ENCODE results near the gene FBXW5.

Gene FBXW5

DNA sequence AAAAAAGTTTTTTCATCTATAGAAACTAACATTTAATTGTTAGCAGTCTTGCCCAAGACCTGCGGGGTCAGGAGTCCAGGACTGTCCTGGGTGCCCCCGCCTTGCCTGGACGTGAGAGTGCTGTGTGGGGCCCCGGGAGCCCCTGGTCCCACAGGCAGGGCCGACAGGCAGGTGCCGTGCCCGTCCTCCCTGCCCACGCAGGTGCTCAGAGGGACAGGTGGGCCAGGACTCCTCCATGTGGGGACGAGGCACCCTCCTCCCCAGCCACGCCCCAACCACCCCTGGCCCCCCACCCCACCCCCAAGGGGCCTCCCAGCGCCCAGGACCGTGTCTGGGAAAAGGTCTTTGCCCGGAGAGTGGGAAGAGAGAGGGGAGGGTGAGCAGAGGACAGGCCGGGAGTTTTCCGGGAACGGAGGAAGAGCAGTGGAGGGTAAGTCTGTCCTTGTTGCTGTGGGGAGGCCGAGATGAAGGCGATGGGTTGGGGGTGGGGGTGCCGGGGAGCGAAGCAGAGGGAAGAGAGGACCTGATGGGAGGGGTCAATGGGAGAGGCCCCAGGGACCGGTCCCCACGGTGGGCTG lies 4.8 kb upstream of the FBXW5 start:
- no peak for DNase-seq

DNA sequence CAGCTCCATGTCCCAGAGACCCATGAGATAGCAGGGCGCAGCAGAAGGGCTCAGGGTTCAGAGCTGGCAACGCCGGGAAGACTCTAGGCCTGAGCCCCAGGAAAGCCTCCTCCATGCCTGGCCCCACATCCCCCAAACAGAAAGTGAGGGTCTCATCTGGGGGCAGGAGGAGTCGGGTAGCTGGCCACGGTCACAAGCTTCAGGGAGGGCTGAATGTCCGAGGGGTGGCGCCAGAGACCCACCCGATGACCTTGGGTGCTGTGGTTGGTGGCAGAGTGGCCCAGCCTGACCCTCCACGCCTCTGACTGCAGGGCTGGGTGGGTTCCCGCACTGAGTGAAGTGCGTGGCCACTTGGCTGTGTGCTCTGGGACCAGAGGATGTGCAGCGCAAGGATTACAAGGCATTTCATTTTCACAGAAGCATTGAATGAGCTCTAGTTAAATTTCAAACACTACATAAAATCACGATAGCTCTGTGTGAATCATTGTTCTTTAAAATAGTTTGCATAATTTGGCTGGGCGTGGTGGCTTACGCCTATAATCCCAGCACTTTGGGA lies 3.5 kb upstream of the FBXW5 start:
- peak; percentile 29 for DNase-seq

DNA sequence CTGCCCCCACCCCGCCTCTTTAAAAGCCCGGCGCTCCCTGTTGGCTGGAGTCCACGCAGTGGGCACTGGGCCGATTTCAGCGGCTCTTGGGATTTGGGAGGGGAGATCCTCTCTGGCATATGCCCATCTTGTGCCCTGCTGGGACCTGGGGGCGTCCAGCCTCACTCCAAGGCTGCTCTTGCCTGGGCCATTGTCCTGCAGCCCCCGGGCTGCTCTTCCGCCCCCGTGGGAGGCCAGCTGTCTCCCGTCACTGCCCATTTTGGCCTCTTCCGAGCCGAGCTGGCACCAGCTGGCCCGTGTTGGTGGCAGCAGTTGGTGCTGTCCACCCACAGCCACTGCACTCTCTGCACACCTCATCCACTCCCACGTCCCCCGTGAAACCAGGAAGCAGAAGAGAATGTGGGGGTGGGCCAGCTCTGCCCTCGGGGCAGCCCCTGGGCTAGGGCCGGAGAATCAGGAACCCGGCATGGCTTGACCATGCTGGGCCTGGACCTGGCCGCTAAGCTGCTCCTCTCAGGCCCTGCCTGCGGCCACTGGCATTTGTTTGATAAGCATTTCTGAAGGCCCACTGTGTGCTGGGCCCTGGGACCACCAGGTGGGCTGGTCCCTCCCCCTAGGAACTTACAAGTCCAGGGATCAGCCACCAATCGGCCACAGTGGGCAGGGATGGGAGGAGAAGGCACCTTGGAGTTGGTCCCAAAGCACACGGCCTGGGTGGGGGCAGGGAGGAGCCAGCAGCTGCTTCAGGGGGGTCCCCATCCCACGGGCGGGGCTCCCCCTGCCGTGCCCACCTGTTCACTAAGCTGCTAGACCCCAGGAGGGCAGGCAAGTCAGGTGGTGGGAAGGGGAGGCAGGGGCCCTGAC lies 2.7 kb upstream of the FBXW5 start:
- no peak for DNase-seq

DNA sequence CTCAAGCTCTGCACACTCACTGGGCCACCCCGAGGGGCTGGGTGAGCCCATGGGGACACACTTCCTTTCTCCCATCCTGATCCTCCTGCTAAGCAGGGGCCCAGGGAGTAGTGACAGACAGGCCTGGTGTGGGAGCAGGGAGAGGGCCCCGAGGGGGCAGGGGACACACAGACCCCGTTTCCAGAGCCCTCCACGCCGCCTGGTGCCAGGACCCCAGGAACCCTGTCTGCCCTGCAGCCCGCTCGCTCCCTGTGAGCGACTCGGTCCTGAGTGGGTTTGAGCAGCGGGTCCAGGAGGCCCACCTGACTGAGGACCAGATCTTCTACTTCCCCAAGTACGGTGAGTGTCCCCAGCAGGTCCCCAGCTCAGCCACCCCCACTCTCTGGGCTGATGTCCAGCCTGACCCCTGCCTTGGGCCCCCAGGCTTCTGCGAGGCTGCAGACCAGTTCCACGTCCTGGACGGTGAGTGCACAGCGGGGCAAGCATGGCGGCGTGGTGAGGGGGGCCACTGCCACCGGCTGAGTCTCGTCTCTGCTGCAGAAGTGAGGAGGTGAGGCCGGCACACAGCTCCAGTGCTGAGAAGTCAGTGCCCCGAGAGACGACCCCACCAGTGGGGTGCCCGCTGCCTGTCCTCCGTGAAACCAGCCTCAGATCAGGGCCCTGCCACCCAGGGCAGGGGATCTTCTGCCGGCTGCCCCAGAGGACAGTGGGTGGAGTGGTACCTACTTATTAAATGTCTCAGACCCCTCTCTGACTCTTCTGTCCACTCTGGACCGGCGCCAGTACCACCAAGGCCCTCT lies 1.9 kb upstream of the FBXW5 start:
- DNase-seq: no peak

DNA sequence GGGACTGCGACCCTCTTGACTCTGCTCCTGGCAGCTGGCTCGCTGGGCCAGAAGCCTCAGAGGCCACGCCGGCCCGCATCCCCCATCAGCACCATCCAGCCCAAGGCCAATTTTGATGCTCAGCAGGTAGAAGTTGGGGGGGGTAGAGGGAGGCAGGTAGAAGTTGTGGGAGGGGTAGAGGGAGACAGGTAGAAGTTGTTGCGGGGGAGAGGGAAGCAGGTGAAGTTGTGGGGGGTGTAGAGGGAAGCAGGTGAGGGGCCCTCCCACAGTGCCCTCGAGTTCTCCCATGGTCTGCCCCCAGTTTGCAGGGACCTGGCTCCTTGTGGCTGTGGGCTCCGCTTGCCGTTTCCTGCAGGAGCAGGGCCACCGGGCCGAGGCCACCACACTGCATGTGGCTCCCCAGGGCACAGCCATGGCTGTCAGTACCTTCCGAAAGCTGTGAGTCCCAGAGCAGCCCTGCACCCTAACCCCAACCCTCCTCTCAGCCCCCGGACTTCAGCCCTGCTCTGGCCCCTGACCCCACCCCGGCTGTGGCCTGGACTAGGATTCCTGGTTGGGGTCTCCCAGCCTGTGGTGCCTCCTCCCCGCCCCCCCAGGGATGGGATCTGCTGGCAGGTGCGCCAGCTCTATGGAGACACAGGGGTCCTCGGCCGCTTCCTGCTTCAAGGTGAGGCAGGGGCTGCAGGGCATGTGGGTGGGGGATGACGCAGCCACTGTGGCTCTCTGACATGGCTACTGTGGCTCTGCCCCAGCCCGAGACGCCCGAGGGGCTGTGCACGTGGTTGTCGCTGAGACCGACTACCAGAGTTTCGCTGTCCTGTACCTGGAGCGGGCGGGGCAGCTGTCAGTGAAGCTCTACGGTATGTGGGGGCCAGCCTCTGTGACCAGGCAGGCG lies 1.0 kb upstream of the FBXW5 start:
- no peak for DNase-seq

DNA sequence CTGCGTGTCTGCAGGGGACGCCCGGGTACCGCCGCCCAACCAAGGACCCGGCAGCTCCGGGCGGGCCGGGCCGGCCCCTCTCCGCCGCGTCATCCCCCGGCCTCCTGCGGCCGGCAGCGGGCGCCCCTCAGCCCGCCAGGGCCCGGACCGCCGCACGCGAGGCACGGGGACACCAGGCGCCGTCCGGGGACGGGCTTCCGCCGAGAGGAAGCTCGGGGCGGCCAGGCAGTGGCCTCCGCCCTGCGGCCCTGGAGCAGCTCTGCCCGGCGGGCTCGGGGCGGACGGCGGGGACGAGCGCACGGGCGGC lies 373 bp downstream of the FBXW5 start:
- no peak for DNase-seq

DNA sequence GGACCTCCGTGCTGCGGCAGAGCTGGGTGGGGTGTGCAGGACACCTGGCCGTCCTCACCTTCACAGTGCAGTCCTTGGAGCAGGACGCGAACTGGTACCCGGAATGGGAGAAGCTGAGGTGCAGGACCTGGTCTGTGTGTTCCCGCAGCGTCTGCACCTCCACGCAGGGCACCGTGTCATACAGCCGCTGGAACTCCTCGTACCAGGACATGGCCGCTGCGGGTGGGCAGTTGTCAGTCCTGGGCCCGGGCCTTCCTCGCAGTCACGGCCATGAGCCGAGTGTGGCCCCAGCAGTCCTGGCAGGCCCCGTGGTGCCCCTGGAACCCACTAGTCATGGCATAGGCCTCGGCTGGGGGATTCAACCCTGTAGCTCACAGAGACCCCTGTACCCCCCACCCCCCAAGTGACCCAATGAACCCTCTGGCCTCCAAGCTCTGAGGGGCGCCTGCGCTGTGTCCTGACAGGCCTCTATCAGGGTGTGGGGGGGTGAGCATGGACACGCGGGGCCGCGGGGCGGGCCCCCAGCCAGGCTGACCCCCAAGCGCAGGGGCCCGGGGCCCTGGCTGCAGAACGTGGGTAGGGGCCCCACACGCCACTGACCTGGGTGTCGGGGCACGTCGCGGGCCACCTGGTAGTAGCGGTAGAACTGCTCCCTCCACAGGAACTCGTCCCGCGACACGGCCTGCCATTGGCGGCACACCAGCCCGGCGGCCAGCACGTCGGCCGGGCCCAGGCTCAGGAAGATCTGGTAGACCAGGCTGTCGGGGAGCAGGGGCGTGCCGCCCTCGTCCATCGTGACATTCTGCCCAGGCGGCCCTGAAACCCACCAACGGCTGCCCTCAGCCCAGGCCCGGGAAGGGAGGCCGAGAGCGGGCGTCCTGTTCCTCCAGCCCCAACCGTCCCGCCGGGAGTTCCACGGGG lies 987 bp downstream of the FBXW5 start:
- DNase-seq: peak; percentile 59

DNA sequence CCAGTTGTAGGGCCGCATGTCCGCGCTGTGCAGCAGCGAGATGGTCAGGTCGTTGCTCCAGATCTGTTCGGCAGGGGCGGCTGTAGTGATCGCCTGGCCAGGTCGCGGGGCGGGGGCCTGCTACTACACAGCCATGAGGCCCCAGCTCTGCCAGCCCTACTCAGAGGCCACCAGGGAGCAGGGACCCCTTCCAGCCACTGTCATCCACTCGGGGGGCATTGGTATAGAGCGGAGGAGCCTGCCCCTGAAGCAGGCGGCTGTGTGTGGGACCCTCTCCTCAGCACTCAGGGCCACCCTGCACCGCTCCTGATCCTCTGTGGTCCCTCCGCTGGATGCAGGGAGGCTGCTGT lies 1.7 kb downstream of the FBXW5 start:
- DNase-seq: no peak

DNA sequence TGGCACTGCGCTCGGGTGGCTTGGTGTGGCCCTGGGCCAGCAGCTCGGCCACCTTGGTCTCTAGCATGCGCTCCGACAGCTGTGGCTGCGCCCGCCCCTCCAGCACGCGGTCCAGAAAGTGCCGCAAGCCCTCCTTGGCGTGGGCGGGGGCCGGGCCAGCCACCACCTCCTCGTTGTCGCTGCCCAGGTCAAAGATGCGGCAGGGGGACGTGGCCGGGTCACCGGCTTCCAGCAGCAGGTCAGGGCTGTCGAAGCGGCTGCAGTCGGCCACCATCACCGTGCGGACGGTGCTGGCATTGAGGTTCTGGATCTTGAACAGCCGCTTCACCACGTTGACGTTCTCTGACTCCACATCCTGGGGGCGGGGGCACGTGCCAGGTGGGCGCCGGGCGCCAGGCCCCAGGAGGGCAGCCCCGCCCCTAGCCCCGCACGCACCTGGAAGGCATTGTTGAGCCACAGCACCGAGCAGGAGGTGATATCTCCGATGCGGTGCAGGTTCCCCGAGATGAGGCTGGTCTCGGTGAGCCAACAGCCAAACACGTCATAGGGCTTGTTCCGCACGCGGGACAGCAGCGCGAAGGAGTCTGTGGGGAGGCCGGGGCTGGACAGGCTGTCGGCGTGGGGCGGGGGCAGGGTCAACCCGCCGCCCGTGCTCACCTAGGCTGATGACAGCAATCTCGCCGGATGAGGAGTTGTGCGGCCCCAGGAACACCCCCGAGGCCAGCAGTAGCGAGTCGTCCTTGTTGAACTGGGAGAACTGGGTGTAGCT lies 2.2 kb downstream of the FBXW5 start:
- no peak for DNase-seq

DNA sequence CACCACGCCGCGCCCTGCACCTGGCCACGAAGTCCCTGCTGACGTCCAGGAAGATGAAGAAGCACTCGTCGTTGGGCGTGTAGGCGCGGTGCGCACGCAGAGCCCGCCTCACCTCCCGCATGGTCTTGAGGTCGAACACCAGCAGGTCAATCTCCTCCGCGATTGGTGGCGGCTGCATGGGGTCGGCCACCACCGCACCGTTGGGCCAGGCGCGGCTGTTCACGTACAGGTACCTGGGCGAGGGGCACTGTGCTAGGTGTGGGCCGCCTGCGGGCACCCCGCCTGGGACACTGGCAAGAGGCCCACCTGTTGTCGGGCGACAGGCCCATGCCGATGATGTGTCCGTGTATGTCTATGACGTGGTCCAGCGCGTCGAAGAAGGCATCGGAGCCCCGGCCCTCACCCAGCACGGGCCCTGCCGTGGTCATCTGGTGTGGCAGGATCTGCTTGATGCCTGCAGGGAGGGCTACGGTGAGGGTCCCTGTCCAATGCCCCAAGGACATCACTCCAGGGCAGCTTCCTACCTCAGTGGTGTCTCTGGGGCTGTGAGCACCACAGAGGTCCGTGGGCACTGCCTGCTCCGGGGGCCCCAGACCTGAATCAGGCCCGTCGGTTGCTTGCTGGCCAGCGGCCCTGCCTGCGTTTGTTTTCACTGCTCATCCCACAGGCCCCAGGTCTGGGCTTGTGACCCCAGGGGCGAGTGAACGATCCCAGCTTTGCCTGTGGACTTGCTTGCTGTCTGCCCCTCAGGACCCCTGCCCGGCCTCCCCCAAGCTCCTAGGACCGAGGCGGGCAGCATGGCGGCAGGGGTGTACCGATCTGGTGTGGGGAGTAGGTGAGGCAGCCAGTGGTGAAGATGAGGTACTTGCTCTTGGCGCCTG lies 3.1 kb downstream of the FBXW5 start:
- no peak for DNase-seq

DNA sequence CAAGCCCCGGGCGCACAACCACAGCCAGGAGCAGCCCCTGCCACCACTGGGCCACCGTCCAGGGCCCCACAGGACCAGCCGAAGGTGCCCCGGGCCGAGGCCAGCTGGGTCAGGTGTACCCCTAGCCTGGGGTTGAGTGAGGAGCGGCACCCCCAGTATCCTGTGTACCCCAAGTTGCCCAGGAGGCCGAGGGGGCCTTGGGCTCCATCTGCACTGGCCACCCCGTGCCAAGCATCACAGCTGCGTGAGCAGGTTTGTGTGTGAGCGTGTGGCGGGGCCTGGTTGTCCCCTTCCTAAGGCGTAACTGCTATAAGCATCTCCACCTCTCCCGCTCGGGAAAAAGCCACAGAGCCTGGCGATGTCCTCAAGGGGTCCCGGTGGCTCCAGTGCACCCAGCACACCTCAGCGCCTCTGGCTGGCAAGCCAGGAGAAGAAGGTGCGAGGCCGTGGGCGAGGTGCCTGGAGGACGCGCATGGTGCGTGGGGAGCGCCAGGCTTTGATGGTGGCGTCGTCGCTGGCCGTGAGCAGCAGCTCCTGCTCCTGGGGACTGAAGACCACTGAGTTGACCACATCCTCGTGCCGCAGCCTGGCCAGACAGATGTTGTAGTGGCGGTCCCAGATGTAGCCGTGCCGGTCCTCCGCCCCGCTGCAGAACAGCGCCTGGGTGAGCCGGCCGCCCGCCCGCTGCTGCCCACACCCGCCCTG lies 3.9 kb downstream of the FBXW5 start:
- DNase-seq: no peak

DNA sequence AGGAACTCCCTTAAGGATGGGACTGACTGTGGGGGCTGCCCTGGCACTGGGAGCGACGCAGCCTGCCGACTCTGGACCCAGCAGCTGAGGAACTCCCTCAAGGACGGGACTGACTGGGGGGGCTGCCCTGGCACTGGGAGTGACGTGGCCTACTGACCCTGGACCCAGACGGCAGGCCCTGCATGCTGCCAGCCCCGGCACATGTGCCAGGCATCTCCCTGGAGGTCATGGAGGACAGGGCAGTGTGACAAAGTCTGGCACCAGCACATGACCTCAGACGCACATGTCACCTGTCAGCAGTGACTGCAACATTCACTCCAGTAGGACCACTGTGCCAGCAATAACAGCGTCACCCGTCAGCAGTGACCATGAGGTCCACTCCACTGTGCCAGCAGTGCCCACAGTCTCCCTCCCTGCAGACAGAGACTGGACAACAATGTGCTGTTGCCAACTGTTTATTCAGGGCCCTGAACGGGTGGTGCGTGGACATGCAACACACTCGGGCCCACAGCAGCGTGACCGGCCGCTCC lies 4.5 kb downstream of the FBXW5 start:
- DNase-seq: no peak

DNA sequence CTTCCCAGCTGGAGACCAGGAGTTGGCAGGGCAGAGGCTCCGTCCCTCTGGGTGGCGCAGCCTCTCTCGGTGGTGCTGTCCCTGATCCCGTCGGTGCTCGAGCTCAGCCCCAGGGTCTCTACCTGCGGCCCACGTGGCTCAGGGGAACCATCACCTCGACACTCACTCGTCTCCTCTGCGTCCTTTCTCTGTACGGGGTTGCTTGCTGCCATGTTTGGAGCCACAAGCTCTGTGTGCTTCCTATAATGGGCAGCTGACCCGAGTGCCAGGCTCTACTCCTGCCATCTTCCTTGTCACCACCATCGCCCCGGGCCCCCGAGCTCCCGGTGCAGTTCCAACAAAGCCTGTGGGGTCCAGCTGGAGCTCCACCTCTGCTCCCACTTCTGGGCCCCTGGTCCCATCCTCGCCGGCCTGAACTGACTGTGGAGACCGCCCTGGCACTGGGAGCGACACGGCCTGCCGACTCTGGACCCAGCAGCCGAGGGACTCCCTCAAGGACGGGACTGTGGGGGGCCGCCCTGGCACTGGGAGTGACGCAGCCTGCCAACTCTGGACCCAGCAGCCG lies 5.0 kb downstream of the FBXW5 start:
- no peak for DNase-seq

DNA sequence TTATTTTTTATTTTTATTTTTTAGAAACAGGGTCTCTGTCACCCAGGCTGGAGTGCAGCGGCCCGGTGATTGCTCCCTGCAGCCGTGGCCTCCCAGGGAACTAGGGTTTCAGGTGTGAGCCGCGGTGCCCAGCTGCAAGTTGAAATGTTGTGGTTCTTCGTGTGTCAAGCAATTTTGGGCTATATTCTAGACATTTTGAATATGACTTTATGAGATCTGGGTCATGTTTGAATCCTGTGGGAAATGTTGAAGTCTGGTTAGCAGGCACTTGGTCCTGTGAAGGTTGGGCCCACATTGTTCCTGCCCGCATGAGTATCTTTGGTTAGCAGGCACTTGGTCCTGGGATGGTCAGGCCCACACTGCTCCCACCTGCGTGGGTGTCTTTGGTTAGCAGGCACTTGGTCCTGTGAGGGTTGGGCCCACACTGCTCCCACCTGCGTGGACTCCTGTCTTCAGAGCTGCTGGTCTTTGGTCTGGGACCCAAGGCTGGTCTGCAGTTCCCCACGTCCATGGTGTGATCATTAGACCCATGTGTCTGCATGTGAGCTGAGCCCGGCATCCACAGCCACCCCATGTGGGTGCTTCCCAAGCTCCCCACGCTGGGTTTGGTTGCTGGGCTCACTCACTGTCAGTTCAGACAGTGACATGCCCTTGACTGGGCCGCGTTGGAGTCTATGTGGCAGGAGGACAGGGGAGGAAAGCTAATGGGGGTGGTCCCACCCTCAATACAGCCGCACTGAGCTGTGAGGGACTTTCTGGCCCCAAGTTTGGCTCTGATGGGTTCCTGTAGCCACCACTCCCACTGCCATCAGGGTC lies 7.1 kb downstream of the FBXW5 start:
- DNase-seq: no peak

DNA sequence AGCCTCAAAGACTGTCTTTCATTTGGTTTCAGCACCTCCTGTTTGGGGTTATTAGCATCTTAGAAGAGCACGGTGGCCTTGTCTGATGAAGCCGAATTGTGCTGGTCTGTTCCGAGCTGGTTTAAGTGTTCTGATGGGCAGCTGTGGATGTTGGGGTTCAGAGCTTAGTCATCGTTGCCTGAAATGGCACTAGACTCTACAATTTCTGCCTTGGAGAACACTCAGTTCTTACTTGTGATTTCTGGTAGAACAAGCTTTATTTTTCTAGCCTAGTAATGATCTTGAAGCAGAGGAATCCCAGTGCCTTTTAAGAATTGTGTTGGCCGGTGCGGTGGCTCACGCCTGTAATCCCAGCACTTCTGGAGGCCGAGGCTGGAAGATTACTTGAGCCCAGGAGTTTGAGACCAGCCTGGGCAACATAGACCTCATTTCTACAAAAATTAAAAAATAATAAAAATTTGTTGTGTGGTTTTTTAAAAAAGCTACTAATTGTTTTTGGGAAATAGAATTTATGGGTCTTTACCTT lies 7.8 kb downstream of the FBXW5 start:
- DNase-seq: no peak

DNA sequence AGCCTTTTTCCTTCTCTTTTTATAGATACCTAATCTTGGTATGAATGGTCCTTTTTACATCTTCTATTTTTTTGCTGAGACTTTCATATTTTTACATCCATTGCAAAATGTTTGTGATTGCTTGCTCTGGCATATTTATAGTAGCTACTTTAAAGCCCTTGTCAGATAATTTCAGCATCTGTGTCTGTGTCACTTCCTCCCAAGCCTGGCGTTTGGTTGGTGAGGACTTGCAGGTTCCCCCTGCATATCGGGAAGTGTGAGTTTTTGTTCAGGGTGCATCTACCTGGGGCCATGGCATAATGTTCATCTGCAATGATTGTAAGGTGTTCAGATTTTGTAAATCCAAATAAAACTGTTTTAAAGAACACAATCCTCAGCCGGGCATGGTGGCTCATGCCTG lies 8.9 kb downstream of the FBXW5 start:
- DNase-seq: no peak

DNA sequence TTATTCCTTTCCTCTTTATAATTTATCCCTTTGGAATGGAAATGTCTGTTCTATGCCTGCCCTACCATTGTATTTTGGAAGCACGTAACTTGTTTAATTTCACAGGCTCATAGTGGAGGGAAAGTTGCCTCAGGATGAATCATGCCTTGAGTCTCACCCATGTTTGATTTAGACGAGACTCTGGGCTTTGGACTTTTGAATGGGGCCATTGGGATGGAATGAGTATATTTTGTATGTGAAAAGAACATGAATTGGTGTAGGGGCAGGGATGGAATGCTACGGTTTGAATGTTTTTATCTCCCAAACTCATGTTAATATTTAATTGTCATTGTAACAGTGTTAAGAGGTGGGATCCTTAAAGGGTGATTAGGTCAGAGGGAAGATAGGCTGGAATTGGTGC lies 10.3 kb downstream of the FBXW5 start:
- no peak for DNase-seq
